SK-N-SH treated with all-trans-retinoic acid at 6 μM for 48 hours (cell line): ENCODE measurements around the gene FLII.
"Not testable (repeated sequence)": the region's sequence is repeated elsewhere in the genome, so short reads cannot be mapped to it uniquely, and the experiment has no call there.

Experiments
- ATAC-seq: fragments of 200-7000 bp; cut with Tn5 transposase; 3 replicates; pipeline ENCODE4 v1.9.1; 2020; ENCODE audit warnings: mild to moderate bottlenecking, moderate library complexity
- ARNTL ChIP-seq: fragments of 450-650 bp; formaldehyde crosslinking; IDR thresholded peaks from 2 replicates; pipeline ENCODE4 v1.5.0; 2020; ENCODE audit warnings: low read depth, mild to moderate bottlenecking, moderate library complexity, borderline replicate concordance
- BACH2 ChIP-seq: fragments of 250-450 bp; sonication (Bioruptor Pico); IDR thresholded peaks from 2 replicates; pipeline ENCODE4 v1.9.0; 2021; ENCODE audit warnings: mild to moderate bottlenecking, borderline replicate concordance
- CSDC2 ChIP-seq: fragments of 250-450 bp; sonication (Bioruptor Pico); IDR thresholded peaks from 2 replicates; pipeline ENCODE4 v1.5.0; 2020; ENCODE audit warnings: mild to moderate bottlenecking, moderate library complexity
- ESRRG ChIP-seq: fragments of 250-450 bp; sonication (Bioruptor Pico); IDR thresholded peaks from 2 replicates; pipeline ENCODE4 v1.6.1; 2021; ENCODE audit warnings: mild to moderate bottlenecking
- GLIS3 ChIP-seq: fragments of 250-450 bp; sonication (Bioruptor Pico); IDR thresholded peaks from 2 replicates; pipeline ENCODE4 v1.5.0; 2020; ENCODE audit warnings: mild to moderate bottlenecking, moderate library complexity
- ISL1 ChIP-seq: fragments of 250-450 bp; sonication (Bioruptor Pico); IDR thresholded peaks from 2 replicates; pipeline ENCODE4 v2.1.2; 2022; ENCODE audit warnings: mild to moderate bottlenecking, moderate library complexity
- PPARA ChIP-seq: fragments of 250-450 bp; sonication (Bioruptor Pico); IDR thresholded peaks from 2 replicates; pipeline ENCODE4 v1.5.0; 2020; ENCODE audit warnings: mild to moderate bottlenecking, borderline replicate concordance
- RARB ChIP-seq: fragments of 250-450 bp; sonication (Bioruptor Pico); IDR thresholded peaks from 2 replicates; pipeline ENCODE4 v1.8.0; 2021; ENCODE audit warnings: mild to moderate bottlenecking, moderate library complexity
- SNAI2 ChIP-seq: fragments of 250-450 bp; sonication (Bioruptor Pico); IDR thresholded peaks from 2 replicates; pipeline ENCODE4 v1.5.0; 2020; ENCODE audit warnings: mild to moderate bottlenecking, moderate library complexity
- TCF4 ChIP-seq: fragments of 250-450 bp; sonication (Bioruptor Pico); IDR thresholded peaks from 2 replicates; pipeline ENCODE4 v1.8.0; 2021; ENCODE audit warnings: mild to moderate bottlenecking, moderate library complexity, borderline replicate concordance
- TOX ChIP-seq: fragments of 250-450 bp; sonication (Bioruptor Pico); IDR thresholded peaks from 2 replicates; pipeline ENCODE4 v1.8.0; 2021; ENCODE audit warnings: mild to moderate bottlenecking, moderate library complexity, borderline replicate concordance
- ZC3H10 ChIP-seq: fragments of 250-450 bp; sonication (Bioruptor Pico); IDR thresholded peaks from 2 replicates; pipeline ENCODE4 v1.5.1; 2021; ENCODE audit warnings: mild to moderate bottlenecking, moderate library complexity
- ZFP3 ChIP-seq: fragments of 250-450 bp; sonication (Bioruptor Pico); IDR thresholded peaks from 2 replicates; pipeline ENCODE4 v1.5.0; 2020; ENCODE audit warnings: mild to moderate bottlenecking, moderate library complexity
- ZFP30 ChIP-seq: fragments of 450-650 bp; formaldehyde crosslinking; IDR thresholded peaks from 2 replicates; pipeline ENCODE4 v1.5.0; 2022; ENCODE audit warnings: mild to moderate bottlenecking, moderate library complexity
- ZNF70 ChIP-seq: fragments of 450-650 bp; formaldehyde crosslinking; IDR thresholded peaks from 2 replicates; pipeline ENCODE4 v1.5.0; 2020; ENCODE audit warnings: mild to moderate bottlenecking, moderate library complexity
- TF ChIP-seq, protein P1 (sequence below): fragments of 250-450 bp; sonication (Bioruptor Pico); IDR thresholded peaks from 2 replicates; pipeline ENCODE4 v1.8.0; 2020; ENCODE audit warnings: mild to moderate bottlenecking, moderate library complexity, borderline replicate concordance
- TF ChIP-seq, protein P2 (sequence below): fragments of 250-450 bp; sonication (Bioruptor Pico); IDR thresholded peaks from 2 replicates; pipeline ENCODE4 v1.5.1; 2021; ENCODE audit warnings: mild to moderate bottlenecking, moderate library complexity
- TF ChIP-seq, protein P3 (sequence below): fragments of 250-450 bp; sonication (Bioruptor Pico); IDR thresholded peaks from 2 replicates; pipeline ENCODE4 v1.5.1; 2020; ENCODE audit warnings: low read depth, mild to moderate bottlenecking, moderate library complexity
- TF ChIP-seq, protein P4 (sequence below): fragments of 250-450 bp; sonication (Bioruptor Pico); IDR thresholded peaks from 2 replicates; pipeline ENCODE4 v1.8.0; 2021; ENCODE audit warnings: low read depth, mild to moderate bottlenecking, moderate library complexity, borderline replicate concordance

Gene FLII

DNA sequence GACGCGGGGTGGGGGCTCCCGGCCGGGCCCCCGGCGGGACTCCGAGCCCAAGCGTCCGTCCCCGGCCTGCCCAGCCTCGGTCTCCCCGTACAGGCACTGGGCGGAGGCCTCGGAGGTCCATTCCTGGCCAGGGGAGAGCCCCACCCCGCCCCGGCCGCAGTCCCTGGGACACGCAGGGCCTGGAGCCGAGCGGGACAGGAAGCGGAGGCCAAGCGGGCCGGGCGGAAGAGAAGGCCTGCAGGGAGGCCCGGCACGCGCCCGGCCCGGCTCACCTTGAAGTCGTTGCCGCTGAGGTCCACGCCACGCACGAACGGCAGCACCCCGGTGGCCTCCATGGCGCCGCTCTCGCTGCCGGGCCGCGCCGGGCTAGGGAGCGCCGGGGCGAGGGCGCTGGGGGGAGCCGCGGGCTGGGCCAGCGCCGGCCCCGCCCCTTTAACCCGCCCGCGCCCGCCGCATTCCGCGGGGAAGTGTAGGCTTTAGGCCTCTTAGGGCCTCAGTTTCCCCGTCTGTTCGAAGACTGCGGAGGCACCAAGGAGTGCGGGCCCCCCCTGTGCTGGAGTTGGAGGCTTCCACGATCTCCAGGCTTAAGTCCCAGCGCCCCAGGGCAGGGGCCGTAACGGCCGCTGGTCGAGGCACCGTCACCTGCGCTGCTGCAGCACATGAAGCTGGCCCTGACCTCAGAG lies at the start of gene FLII:
Gene FLII (minus strand): TSS at position 383 of the 683 bp plus-strand sequence. CDS start 48 bp downstream, at position 335.
- ATAC-seq: peak; percentile 62
- no peak for TF ChIP-seq CSDC2 (CRISPR knock-in tag)
- TF ChIP-seq, protein P1, sequence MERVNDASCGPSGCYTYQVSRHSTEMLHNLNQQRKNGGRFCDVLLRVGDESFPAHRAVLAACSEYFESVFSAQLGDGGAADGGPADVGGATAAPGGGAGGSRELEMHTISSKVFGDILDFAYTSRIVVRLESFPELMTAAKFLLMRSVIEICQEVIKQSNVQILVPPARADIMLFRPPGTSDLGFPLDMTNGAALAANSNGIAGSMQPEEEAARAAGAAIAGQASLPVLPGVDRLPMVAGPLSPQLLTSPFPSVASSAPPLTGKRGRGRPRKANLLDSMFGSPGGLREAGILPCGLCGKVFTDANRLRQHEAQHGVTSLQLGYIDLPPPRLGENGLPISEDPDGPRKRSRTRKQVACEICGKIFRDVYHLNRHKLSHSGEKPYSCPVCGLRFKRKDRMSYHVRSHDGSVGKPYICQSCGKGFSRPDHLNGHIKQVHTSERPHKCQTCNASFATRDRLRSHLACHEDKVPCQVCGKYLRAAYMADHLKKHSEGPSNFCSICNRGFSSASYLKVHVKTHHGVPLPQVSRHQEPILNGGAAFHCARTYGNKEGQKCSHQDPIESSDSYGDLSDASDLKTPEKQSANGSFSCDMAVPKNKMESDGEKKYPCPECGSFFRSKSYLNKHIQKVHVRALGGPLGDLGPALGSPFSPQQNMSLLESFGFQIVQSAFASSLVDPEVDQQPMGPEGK (CRISPR knock-in tag): peak; percentile 72; the same call in 1 of the 2 replicates

DNA sequence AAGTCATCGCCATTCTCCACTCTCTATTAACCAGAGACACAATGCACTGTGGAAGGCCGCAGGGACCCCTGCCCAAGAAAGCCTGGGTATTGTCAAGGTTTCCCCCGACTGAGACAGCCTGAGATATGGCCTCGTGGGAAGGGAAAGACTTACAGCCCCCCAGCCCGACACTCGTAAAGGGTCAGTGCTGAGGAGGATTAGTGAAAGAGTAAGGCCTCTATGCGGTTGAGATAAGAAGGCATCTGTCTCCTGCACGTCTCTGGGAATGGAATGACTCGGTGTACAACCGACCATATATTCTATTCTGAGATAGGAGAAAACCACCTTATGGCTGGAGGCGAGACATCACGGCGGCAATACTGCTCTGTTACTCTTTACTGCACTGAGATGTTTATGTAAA lies 44.7 kb upstream of the FLII start:
- ATAC-seq: not testable (repeated sequence)

DNA sequence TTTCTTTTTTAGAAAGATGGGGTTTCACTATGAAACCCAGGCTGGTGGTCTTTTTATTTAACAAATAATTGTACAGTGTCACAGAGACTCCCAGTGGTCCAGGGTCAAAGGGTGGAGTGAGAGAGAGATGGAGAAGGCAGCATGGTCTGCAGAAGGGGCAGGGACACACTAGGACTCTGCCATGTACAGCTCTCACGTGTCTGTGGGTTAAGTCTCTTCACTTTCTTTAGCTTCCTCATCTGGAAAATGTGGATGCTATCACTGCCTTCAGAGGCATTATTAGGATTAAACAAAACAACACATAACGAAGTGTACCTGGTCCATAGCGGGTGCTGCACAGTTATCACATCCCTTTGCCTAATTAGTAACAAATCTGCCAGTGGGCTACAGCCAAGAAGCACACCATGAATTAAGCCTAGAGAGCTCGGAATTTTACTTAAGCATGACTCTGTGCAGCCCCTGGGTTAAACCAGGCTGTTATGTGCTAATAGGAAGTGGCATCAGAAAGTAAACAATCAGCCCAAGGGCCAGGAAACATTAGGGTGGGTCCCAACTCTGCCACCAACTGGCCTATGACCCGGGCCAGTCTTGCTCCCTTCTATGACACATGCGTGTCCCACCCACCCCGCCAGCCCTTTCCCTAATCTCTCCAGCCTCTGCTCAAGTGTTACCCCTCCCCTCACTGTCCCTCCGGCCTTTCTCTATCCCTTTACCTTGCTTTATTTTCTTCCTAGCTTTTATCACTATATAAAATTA lies 42.4 kb upstream of the FLII start:
- no peak for ATAC-seq
- TF ChIP-seq GLIS3 (CRISPR knock-in tag) (no peak), ESRRG (CRISPR knock-in tag) (no peak), ARNTL (CRISPR knock-in tag) (no peak), PPARA (CRISPR knock-in tag) (no peak), TOX (CRISPR knock-in tag) (no peak), TCF4 (CRISPR knock-in tag) (no peak), BACH2 (CRISPR knock-in tag) (no peak), RARB (CRISPR knock-in tag) (no peak), ISL1 (no peak)
- TF ChIP-seq, protein P2, sequence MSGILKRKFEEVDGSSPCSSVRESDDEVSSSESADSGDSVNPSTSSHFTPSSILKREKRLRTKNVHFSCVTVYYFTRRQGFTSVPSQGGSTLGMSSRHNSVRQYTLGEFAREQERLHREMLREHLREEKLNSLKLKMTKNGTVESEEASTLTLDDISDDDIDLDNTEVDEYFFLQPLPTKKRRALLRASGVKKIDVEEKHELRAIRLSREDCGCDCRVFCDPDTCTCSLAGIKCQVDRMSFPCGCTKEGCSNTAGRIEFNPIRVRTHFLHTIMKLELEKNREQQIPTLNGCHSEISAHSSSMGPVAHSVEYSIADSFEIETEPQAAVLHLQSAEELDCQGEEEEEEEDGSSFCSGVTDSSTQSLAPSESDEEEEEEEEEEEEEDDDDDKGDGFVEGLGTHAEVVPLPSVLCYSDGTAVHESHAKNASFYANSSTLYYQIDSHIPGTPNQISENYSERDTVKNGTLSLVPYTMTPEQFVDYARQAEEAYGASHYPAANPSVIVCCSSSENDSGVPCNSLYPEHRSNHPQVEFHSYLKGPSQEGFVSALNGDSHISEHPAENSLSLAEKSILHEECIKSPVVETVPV (CRISPR knock-in tag): no peak

DNA sequence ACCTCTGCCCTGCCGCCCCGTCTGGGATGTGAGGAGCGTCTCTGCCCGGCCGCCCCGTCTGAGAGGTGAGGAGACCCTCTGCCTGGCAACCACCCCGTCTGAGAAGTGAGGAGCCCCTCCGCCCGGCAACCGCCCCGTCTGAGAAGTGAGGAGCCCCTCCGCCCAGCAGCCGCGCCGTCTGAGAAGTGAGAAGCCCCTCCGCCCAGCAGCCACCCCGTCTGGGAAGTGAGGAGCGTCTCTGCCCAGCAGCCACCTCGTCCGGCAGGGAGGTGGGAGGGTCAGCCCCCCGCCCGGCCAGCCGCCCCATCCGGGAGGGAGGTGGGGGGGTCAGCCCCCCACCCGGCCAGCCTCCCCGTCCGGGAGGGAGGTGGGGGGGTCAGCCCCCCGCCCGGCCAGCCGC lies 39.5 kb upstream of the FLII start:
- not testable (repeated sequence) for ATAC-seq

DNA sequence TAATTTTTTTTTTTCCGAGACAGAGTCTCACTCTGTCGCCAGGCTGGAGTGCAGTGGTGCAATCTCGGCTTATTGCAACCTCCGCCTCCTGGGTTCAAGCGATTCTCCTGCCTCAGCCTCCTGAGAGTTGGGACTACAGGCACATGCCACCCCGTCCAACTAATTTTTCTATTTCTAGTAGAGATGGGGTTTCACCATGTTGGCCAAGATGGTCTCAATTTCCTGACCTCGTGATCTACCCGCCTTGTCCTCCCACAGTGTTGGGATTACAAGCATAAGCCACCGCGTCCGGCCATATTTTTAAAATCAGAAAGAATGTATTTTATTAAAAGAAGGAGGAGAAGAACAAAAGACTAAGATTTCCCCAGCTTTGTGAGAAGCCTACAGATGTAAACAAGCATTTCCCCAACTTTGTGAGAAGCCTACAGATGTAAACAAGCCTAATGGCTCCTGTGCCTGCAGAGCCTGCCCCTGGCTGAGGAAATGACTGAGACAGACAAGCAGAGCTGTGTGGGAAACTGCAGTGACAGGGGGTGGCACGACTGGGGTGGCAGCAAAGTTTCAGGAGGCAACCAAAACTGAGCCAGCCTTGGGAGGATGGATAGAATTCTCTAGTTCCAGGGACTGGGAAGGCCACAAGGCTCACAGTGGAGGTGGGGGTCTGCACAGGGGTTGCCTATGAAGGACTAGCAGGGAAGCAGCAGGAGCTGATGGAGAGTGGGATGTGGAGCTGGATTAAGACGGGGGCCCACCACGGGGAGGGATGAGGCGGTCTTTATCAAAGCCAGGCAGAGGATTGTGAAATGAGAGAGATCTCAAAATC lies 33.4 kb upstream of the FLII start:
- no peak for ATAC-seq
- TF ChIP-seq SNAI2 (CRISPR knock-in tag): no peak
- TF ChIP-seq ZNF70 (CRISPR knock-in tag): no peak
- TF ChIP-seq ISL1: no peak

DNA sequence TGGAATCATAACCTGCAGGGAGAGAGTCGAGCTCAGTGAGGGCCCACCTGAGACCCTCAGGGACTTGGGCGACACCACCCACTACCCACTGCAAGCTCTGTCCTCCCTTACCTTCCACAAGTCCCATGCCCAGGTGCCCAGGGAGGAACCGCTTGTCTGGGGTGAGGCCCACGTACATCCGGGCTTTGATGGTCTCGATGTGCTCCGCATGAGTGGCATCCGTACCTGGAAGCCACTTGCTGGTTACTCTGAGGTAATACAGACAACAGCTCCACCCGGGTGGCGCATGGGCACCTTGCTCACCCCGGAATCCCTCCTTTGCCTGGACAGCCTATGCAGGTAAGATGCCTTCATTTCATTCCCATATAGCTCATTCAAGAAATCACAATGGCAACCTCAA lies 26.8 kb upstream of the FLII start:
- TF ChIP-seq, protein P3, sequence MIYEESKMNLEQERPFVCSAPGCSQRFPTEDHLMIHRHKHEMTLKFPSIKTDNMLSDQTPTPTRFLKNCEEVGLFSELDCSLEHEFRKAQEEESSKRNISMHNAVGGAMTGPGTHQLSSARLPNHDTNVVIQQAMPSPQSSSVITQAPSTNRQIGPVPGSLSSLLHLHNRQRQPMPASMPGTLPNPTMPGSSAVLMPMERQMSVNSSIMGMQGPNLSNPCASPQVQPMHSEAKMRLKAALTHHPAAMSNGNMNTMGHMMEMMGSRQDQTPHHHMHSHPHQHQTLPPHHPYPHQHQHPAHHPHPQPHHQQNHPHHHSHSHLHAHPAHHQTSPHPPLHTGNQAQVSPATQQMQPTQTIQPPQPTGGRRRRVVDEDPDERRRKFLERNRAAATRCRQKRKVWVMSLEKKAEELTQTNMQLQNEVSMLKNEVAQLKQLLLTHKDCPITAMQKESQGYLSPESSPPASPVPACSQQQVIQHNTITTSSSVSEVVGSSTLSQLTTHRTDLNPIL (CRISPR knock-in tag): no peak
- TF ChIP-seq ARNTL (CRISPR knock-in tag): no peak
- no peak for TF ChIP-seq ZFP30
- TF ChIP-seq ISL1: no peak
- no peak for TF ChIP-seq RARB (CRISPR knock-in tag)
- TF ChIP-seq ZFP3 (CRISPR knock-in tag): no peak
- no peak for TF ChIP-seq ZNF70 (CRISPR knock-in tag)
- no peak for TF ChIP-seq GLIS3 (CRISPR knock-in tag)
- TF ChIP-seq, protein P4, sequence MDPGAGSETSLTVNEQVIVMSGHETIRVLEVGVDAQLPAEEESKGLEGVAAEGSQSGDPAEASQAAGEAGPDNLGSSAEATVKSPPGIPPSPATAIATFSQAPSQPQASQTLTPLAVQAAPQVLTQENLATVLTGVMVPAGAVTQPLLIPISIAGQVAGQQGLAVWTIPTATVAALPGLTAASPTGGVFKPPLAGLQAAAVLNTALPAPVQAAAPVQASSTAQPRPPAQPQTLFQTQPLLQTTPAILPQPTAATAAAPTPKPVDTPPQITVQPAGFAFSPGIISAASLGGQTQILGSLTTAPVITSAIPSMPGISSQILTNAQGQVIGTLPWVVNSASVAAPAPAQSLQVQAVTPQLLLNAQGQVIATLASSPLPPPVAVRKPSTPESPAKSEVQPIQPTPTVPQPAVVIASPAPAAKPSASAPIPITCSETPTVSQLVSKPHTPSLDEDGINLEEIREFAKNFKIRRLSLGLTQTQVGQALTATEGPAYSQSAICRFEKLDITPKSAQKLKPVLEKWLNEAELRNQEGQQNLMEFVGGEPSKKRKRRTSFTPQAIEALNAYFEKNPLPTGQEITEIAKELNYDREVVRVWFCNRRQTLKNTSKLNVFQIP (CRISPR knock-in tag): no peak
- TF ChIP-seq ZC3H10: no peak
- TF ChIP-seq CSDC2 (CRISPR knock-in tag): no peak
- TF ChIP-seq SNAI2 (CRISPR knock-in tag): no peak
- TF ChIP-seq, protein P2 (CRISPR knock-in tag): no peak
- no peak for TF ChIP-seq ESRRG (CRISPR knock-in tag)
- no peak for TF ChIP-seq TCF4 (CRISPR knock-in tag)
- TF ChIP-seq, all 23 proteins: peak for 0
- no peak for ATAC-seq
